RPMI7951 (cell line): ENCODE results near the gene LTBP2. TPM values are rescaled to one million over a fixed set of nuclear protein-coding genes. Genes with fewer than 3 reads are reported as not detected.

Experiments used
- DNase-seq: peaks from one replicate; pipeline ENCODE4 v3.0.0-alpha.2; 2012; ENCODE audit warnings: low read depth
- total RNA-seq: library from RNA; depleted of rRNA; stranded (reverse); fragments of >200 nt; shearing (Covaris generic); gene quantifications from 2 replicates; pipeline ENCODE4 v1.2.3, GENCODE V29; 2014

Gene LTBP2
- total RNA-seq, 1 experiment from 2014 or later = 22.8 TPM

DNA sequence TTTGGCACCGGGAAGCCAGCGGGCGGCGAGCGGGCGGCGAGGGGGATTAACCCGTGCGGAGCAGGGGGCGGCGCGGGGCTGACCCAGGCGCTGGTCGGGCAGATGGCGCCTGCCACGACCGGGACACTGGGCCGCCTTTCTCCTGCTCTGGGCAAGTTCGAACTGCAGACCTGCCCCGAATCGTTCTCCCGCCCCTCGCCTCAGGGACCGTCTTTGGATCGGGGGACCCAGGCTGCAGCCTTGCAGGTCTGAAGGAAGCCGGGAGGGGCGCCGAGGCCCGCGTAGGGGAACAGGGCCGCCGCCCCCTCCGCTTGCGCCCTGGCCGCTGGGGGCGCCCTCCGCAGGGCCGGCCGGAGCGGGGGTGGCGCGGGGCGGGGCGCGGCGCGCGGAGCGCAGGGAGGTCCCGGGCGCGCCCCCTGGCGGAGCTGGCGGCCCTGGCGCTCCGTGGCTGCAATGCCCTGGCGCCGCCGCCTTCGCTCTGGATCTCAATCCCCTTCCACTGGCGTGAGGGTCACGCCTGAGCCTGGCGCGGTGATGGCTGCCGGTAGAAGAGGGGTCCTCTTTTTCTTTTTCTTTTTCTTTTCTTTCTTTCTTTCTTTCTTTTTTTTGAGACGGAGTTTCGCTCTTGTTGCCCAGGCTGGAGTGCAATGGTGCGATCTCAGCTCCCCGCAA, 449 bp upstream of the LTBP2 start:
- DNase-seq = peak; percentile 69

- no peak for DNase-seq
Observed at GRCh38 chr14:74610866-74611649, 979 bp downstream of the LTBP2 start.

DNA sequence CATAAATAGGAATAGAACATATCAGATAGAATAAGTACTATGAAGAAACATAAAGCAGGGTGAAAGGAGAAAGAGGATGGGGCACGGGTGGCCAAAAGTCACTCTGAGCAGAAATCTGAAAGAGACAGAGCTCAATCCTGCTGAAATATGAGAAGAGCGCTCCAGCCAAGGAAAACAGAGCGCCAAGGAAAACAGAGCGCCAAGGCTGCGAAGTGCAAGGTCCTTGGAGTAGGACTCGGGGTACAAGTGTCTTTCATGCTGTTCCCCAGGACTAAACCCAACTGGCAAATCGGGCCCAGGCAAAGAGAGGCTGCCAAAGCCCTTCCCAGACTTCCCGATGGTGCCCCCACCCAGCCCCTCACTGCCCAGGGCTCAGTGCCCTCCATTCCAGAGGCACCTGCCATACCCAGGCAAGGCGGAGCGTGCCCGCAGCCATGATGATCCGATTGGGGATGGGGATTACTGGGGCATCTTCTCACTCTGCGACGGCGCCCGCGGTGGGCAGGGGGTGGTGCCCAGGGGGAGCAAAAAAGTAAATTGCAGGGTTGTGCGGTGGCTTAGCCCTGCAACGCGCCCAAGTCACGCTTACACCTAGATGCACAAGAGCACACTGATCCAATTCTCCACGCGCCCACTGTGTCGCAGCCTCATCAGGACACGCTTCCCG, 1.7 kb downstream of the LTBP2 start:
- no peak for DNase-seq

GRCh38 chr14:74609721-74610120, 2.3 kb downstream of the LTBP2 start:
- DNase-seq = no peak

DNA sequence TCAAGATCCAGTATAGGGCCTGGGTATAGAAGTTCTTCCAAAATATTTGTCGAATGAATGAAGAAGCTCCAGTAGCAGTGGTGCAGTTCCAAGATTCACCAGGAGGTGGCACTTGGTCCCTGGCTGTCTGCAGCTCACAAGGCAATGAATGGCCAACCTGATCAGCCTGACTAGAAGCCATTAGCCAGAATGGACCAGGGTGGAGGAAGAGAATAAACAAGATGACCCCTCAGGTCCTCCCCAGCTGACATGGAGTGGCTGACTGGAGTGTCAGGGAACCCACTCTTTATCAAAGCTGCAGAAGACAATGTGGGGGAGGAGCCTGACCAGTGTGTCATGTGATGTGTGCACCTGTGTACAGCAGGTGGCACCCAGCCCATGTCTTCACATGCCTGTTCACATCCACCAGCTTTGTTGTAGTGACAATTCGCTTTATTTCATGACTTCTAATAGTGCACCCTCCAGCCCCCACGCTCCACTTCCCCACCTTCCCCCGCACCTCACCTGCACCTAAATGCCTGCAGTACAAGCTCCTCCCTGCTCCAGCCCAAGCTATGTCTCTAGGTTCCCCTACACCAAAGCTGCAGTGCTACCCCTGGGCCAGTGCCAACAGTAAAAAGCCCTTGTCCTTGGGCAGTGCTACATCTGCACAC, 3.0 kb downstream of the LTBP2 start:
- DNase-seq = peak; percentile 79

GRCh38 chr14:74606727-74607126, 5.3 kb downstream of the LTBP2 start:
- DNase-seq = no peak

DNA sequence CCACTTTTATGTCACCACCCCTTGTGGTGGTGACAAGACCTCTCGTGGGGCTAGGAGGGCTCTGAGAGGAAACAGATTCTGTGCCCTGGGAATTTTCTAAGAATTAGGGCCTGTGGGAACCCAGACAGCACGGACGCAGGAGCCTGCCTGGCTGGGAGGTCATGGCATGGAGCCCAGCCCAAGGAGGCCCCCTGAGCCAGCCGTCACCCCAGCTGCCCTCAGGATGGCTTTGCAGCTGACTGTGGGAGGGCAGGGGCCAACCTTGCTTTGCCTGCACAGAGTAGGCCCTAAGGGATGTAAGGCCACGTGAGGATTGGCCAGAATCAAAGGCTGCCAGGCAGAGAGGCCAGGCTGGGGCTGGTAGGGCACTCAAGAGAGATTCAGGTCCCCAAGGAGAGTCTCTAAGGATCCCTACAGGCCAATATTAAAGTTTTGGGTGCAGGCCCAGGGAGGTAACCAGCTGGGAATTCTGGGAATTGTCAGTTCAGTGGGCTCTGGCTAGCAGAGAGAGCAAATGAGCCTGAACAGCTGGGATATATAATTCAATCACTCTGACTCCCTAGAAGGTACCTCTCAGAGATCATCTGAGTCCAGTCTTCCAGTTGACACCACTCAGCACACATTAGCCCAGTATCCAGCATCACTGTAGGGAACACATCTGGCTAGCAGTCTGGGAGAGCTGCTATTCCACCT, 6.4 kb downstream of the LTBP2 start:
- peak; percentile 90 for DNase-seq

DNA sequence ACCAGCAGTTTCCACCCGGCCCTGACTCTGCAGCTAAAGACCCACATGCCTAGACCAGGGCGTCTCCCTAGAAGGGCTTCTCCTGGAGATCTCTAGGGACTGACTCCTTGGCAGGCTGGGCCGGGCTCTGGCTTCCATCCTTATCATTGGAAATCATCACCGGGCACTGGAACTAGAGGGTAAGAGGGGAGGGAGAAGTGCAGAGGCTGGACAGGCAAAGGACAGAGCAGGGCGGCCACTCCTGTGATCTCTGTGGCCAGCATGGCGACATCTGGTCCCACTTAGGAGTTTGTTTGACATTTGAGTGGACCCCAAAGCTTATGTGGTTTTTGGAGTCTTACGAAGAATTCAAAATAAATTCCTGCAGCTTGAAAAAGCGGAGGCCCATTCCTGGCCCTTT, 7.1 kb downstream of the LTBP2 start:
- DNase-seq = peak; percentile 93

DNA sequence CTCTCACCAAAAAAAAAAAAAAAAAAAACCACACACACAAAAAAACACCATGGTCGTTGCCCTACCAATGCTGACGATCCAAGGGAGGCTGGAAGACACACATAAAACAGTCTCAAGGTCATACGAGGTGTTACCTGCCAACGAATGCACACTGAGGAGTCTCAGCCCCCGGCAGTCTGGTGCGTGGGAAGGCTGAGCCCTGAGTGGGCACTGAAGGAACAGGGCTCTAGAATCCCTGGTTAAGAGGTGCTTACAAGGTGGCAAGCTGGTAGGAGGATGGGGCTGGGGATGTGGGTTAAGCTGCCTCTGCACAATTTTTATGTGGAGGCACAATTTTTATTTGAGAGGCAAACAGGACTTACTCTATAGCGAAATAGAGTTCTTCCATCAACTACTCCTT, 7.9 kb downstream of the LTBP2 start:
- DNase-seq = no peak

DNA sequence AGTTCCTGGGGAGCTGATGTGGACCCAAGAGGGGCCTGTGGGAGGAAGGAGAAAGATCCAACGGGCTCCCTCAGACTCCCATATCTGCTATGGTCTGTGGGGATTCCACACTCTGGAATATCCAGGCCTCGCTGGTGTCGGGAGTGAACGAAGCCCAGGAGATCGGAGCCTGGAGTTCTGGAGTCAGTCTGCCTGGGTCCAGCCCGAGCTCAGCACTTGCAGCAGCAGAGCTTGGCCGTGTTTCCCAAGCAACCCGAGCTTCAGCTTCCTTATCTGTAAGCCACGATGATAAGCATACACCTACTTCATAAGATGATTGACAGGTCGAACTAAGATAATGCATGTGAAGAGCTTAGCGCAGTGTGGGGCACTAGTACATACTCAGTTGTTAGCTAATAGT, 10.1 kb downstream of the LTBP2 start:
- no peak for DNase-seq

DNA sequence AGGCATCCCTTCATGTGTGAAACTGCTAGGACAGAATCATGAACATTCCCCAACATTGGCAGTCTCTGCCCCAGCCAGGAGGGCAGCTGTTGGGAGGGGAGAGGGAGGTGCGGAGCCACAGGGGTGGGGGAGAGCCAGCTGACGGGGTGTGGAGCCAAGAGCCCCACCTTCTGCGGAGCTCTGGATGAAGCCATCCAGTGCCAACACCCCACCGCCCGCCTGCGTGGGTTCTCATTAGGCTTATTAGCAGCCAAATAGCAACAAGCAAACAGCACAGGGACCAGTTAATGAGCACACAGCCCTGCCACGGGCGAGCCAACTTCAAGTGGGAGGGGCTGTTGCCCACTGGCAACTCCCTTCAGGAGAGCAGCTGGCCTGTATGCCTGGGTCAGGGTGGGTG, 12.1 kb downstream of the LTBP2 start:
- DNase-seq = no peak

- no peak for DNase-seq
Observed at GRCh38 chr14:74599321-74599761, 12.7 kb downstream of the LTBP2 start.

DNA sequence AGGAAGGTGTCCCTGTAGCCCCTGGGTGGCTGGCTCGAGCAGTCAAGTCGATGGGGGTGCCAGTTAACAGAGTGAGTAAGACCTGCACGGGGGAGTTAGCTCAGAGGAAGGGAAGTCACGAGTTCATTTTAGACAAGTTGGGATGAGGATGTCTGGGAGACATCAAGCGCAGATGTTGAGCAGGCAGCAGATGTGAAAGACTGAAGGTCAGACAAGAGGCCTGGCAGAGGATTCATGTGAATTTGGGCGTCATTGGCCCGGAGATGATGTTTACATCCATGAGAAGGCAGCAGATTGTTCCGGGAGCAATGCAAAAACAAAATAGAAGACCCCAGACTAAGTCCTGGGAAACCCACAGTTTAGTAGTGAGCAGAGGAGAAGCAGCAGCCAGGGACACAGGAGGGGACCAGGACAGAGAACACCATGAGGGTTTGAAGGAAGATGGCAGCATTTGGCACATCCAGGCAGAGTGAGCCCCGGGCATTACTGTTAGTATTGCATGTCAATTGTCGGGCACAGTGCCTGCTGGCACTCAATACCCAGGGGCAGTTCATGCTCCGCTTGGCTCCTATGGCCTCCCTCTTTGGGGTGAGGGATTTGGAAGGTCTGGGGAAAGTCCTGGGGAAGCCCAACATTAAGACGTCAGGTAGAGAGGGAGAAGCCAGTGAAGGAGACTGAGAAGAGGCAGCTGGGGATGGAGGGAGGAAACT, 15.1 kb downstream of the LTBP2 start:
- peak; percentile 92 for DNase-seq

DNA sequence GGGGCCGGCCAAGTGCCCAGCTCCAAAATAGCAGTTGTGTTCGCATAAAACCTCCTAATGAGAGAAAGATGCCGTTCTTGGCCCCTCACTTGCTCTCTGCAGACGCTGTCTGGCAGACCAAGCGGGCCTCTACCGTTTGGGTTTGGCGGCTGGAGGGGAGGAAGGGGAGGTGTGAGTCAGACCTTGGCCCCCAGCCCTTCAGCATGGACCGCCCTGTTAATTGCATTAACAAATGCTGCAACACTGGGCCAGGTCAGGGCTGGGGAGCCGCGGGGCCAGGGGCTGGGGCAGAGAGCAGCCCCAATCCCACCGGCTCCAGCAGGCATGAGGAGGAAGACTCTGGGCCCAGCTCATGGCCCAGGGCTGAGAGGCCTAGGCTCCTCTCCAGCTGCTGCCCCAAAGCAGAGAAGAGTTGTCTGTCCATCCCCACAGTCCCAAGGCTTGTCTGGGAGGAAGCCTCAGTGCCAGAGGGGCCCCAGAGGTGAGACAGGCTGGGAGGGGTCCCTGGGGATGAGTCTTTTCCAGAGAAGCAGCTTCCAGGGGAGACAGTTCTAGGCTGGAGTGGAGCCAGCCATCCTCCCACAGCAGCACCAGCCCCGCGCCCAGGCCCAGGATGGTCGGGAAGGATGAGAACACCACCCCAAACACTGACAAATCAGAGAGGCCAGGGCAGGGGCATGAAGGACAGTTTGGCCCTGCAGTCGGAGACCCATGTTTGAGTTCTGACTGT, 16.9 kb downstream of the LTBP2 start:
- DNase-seq = peak; percentile 84

- no peak for DNase-seq
Observed at GRCh38 chr14:74594606-74595005, 17.4 kb downstream of the LTBP2 start.

GRCh38 chr14:74594029-74594428, 18.0 kb downstream of the LTBP2 start:
- peak; percentile 45 for DNase-seq

DNA sequence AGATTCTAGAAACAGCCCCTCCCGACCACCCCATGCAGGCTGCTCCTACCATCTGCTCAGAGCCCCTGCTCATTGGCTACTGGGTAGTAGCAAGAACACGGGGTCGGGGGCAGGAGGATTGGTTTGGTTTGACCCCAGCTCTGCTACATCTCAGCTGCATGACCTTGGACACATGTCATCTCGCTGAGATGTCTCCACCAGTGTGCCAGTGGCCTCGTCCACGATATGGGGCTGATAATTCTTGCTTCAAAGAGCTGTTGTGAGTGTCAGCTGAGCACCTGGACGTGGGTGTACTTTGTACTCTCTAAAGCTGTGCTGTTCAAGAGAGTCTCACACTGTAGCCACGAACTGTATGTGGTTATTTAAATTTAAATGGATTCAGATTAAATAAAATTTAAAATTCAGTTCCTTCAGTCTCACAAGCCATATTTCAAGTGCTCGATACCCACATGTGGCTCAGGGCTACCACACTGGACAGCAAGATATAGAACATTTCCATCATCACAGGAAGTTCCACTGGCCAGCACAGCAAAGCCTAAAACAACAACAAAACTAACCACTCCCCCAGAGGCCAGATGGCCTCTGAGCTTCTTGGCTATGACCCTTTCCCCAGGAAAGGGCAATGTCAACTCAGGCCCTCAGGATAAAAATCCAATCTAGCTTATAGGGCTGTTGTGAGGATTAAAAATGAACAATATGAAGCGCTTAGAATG, 18.6 kb downstream of the LTBP2 start:
- peak; percentile 74 for DNase-seq

DNA sequence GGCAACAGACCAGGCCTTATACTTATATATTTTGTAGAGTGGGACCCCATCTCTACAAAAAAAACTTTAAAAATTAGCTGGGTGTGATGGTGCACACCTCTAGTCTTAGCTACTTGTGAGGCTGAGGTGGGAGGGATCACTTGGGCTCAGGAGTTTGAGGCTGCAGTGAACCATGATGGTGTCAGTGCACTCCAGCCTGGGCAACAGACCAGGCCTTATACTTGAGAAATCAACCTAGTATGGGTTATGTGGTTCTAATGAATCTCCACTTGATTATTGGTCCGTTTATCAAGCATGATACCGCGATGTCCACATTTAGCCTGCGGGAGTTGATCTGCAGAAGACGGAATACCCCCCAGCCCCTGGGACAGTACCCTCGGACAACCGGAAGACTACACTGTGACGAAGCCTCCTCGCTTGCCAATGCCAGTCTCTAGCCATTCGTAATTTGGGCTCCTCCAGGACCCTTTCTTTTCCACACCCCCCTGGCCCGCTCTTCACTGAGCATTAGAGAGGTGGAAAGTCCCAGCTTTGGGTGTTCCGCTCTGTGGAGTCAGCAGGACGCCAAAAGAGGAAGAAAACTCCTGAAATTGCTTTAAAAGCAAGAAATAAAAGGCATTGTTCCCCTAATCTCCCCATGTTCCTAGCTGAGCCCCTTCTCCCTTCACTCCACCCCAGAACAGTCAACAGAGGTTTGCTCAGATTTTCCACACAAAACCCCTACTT, 19.4 kb downstream of the LTBP2 start:
- no peak for DNase-seq

GRCh38 chr14:74591899-74592298, 20.1 kb downstream of the LTBP2 start:
- peak; percentile 29 for DNase-seq
